ENCODE measurements around the gene SHISAL2B. TPM values are rescaled to one million over a fixed set of nuclear protein-coding genes. Genes with fewer than 3 reads are reported as not detected.
"Not testable (repeated sequence)": the region's sequence is repeated elsewhere in the genome, so short reads cannot be mapped to it uniquely, and the experiment has no call there.

Gene SHISAL2B
- total RNA-seq, 1 donor from 2014 or later, result not detected

- DNase-seq, result no peak
Observed at GRCh38 chr5:64700765-64701164, 10.5 kb downstream of the SHISAL2B start.

- not testable (repeated sequence) for DNase-seq
Observed at GRCh38 chr5:64706074-64706473, 15.8 kb downstream of the SHISAL2B start.

GRCh38 chr5:64707191-64707590, 16.9 kb downstream of the SHISAL2B start:
- DNase-seq, result no peak

- DNase-seq, result not testable (repeated sequence)
Observed at GRCh38 chr5:64714495-64714894, 24.2 kb downstream of the SHISAL2B start.

GRCh38 chr5:64722588-64722987, 32.3 kb downstream of the SHISAL2B start:
- DNase-seq, result no peak

- DNase-seq, result no peak
Observed at GRCh38 chr5:64727150-64727549, 36.8 kb downstream of the SHISAL2B start.

- no peak for DNase-seq
Observed at GRCh38 chr5:64742411-64742810, 52.1 kb downstream of the SHISAL2B start.

GRCh38 chr5:64742821-64743220, 52.5 kb downstream of the SHISAL2B start:
- no peak for DNase-seq

- no peak for DNase-seq
Observed at GRCh38 chr5:64744914-64745313, 54.6 kb downstream of the SHISAL2B start.

GRCh38 chr5:64746446-64746845, 56.1 kb downstream of the SHISAL2B start:
- DNase-seq, result no peak

GRCh38 chr5:64749385-64749784, 59.1 kb downstream of the SHISAL2B start:
- no peak for DNase-seq

GRCh38 chr5:64754066-64754465, 63.8 kb downstream of the SHISAL2B start:
- DNase-seq, result no peak

- no peak for DNase-seq
Observed at GRCh38 chr5:64758901-64759300, 68.6 kb downstream of the SHISAL2B start.

GRCh38 chr5:64759960-64760660, 69.8 kb downstream of the SHISAL2B start:
- DNase-seq, result no peak

GRCh38 chr5:64763948-64764503, 73.7 kb downstream of the SHISAL2B start:
- no peak for DNase-seq

- DNase-seq, result no peak
Observed at GRCh38 chr5:64765804-64766504, 75.7 kb downstream of the SHISAL2B start.

- no peak for DNase-seq
Observed at GRCh38 chr5:64766941-64767340, 76.6 kb downstream of the SHISAL2B start.

Other genes with a start within 250 kb of the SHISAL2B start
- gene RGS7BP, start 184.5 kb upstream of the SHISAL2B start, total RNA-seq, result 17.6 TPM
- 32.9 TPM for gene SREK1IP1, start 78.2 kb downstream of the SHISAL2B start, total RNA-seq
- 30.4 TPM for gene CWC27, start 78.4 kb downstream of the SHISAL2B start, total RNA-seq